ENCODE measurements around the gene TAGLN2.

The TAGLN2 gene

DNA sequence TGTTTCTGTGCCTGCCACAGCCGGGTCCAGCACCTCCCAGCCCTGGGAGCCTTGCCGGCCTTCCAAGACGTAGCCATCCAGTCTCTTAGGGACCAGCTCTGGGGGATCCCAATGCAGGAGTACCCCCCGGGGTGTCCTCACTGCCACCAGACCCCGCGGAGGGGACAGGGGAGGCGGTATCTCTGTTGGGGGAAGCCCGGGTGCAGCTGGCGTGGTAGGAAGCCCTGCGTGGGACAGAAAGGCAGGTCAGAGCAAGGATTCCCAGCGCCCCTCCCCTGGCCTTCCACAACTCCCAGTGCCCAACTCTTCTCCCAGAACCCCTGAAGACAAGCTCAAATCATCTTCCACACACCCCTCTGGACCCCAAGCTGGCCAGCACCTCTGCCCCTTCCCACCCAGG lies 4.9 kb upstream of the TAGLN2 start:
- TF ChIP-seq, protein P1, sequence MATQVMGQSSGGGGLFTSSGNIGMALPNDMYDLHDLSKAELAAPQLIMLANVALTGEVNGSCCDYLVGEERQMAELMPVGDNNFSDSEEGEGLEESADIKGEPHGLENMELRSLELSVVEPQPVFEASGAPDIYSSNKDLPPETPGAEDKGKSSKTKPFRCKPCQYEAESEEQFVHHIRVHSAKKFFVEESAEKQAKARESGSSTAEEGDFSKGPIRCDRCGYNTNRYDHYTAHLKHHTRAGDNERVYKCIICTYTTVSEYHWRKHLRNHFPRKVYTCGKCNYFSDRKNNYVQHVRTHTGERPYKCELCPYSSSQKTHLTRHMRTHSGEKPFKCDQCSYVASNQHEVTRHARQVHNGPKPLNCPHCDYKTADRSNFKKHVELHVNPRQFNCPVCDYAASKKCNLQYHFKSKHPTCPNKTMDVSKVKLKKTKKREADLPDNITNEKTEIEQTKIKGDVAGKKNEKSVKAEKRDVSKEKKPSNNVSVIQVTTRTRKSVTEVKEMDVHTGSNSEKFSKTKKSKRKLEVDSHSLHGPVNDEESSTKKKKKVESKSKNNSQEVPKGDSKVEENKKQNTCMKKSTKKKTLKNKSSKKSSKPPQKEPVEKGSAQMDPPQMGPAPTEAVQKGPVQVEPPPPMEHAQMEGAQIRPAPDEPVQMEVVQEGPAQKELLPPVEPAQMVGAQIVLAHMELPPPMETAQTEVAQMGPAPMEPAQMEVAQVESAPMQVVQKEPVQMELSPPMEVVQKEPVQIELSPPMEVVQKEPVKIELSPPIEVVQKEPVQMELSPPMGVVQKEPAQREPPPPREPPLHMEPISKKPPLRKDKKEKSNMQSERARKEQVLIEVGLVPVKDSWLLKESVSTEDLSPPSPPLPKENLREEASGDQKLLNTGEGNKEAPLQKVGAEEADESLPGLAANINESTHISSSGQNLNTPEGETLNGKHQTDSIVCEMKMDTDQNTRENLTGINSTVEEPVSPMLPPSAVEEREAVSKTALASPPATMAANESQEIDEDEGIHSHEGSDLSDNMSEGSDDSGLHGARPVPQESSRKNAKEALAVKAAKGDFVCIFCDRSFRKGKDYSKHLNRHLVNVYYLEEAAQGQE (IDR thresholded peaks at IDR 0.05; ENCODE audit: insufficient replicate concordance, low read depth): no peak
- TF ChIP-seq SPI1 (IDR thresholded peaks at IDR 0.05; ENCODE audit: borderline replicate concordance, low read depth) (no peak), GABPA (IDR thresholded peaks at IDR 0.05; ENCODE audit: low read depth) (no peak), POLR2AphosphoS5 (IDR thresholded peaks at IDR 0.05; ENCODE audit: low read depth) (no peak)
- TF ChIP-seq, protein P2, sequence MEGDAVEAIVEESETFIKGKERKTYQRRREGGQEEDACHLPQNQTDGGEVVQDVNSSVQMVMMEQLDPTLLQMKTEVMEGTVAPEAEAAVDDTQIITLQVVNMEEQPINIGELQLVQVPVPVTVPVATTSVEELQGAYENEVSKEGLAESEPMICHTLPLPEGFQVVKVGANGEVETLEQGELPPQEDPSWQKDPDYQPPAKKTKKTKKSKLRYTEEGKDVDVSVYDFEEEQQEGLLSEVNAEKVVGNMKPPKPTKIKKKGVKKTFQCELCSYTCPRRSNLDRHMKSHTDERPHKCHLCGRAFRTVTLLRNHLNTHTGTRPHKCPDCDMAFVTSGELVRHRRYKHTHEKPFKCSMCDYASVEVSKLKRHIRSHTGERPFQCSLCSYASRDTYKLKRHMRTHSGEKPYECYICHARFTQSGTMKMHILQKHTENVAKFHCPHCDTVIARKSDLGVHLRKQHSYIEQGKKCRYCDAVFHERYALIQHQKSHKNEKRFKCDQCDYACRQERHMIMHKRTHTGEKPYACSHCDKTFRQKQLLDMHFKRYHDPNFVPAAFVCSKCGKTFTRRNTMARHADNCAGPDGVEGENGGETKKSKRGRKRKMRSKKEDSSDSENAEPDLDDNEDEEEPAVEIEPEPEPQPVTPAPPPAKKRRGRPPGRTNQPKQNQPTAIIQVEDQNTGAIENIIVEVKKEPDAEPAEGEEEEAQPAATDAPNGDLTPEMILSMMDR (IDR thresholded peaks at IDR 0.05; ENCODE audit: insufficient read depth, low read length): no peak
- no peak overlapping the region for H3K27ac ChIP-seq (replicated peaks)
- no peaks in the 10 kb centered on the region for H3K27me3 ChIP-seq (ENCODE audit: insufficient read depth, poor library complexity, severe bottlenecking)
- no peak overlapping the region for H3K4me3 ChIP-seq (replicated peaks; ENCODE audit: insufficient read depth, low read length)
- DNase-seq (ENCODE audit: low read depth in 1 of 2, low spot score in 1 of 2): no peak

DNA sequence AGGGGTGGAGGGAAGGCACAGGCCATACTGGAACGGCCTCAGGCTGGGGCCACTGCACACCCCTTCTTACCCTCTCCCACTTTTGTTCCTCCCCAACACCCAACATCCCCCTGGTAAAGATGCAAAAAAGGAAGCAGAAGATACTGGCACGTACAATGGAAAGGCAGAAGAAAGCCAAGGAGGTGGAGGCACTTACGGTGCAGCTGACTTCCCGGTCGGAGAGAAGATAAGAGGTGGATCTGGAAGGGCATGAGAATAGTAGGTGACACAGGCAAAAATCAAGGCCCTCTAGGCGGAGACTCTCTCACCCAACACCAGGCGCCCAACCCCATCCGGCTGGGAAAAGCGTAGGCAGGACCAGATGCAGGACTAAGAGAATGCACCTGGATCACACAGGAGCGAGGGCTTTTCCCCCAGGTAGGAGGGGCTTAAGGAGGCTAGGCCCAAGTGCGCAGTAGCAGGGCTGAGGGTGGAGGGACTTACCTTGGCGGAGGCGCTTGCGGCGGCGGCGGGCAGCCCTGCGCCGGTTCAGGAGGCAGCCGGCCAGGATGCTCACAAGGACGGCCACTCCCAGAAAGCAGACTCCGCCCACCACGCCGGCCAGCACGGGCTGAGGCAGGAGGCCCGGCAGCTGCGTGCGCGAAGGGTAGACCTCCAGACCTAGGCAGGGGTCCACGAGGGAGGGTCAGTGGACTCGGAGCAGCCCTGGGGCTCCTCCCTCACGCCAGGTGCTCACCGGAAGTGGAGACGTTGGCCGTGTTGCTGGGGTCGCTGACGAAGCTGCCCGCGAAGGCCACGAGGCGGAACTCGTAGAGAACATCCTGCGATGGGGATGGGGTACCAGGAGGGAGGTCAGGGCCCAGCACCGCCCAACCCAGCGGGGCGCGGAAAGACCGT lies 4.1 kb upstream of the TAGLN2 start:
- TF ChIP-seq, protein P2 (IDR thresholded peaks at IDR 0.05; ENCODE audit: insufficient read depth, low read length): no peak
- TF ChIP-seq SPI1 (IDR thresholded peaks at IDR 0.05; ENCODE audit: borderline replicate concordance, low read depth) (no peak), POLR2AphosphoS5 (IDR thresholded peaks at IDR 0.05; ENCODE audit: low read depth) (no peak), GABPA (IDR thresholded peaks at IDR 0.05; ENCODE audit: low read depth) (no peak)
- TF ChIP-seq, protein P1 (IDR thresholded peaks at IDR 0.05; ENCODE audit: insufficient replicate concordance, low read depth): no peak
- H3K4me3 ChIP-seq (replicated peaks; ENCODE audit: insufficient read depth, low read length): no peak overlapping the region
- no peaks in the 10 kb centered on the region for H3K27me3 ChIP-seq (ENCODE audit: insufficient read depth, poor library complexity, severe bottlenecking)
- no peak overlapping the region for H3K27ac ChIP-seq (replicated peaks)
- no peak for DNase-seq (ENCODE audit: low read depth in 1 of 2, low spot score in 1 of 2)

DNA sequence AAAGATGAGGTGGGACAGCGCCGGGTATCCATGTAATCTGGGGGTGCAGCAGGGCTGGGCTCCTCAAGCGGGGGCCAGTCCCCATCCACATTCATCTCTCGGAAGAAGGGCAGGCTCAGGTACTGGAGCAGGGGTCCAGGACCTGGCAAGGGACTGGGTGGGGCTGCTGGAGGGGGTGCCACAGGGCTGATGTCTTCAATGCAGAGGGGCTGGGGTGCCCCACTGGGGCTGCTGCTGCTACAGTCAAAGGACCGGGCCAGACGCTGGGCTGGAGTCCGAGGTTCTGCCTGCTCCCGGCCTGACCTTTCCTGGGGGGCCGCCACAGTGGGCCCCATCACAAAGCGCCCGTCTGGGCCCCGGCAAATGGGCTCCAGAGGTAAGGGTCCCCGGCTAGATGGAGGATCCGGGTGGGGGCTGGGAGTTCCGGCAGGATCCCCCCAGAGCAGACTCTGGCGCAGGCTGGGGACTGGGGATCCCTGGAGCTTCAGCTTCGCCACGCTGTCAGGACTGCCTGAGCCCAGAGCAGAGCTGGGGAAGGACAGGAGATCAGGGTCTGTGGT lies 3.3 kb upstream of the TAGLN2 start:
- H3K4me3 ChIP-seq (replicated peaks; ENCODE audit: insufficient read depth, low read length): no peak overlapping the region
- H3K27me3 ChIP-seq (ENCODE audit: insufficient read depth, poor library complexity, severe bottlenecking): no peaks in the 10 kb centered on the region
- DNase-seq (ENCODE audit: low read depth in 1 of 2, low spot score in 1 of 2): no peak
- TF ChIP-seq, protein P2 (IDR thresholded peaks at IDR 0.05; ENCODE audit: insufficient read depth, low read length): no peak
- TF ChIP-seq GABPA (IDR thresholded peaks at IDR 0.05; ENCODE audit: low read depth) (no peak), SPI1 (IDR thresholded peaks at IDR 0.05; ENCODE audit: borderline replicate concordance, low read depth) (no peak), POLR2AphosphoS5 (IDR thresholded peaks at IDR 0.05; ENCODE audit: low read depth) (no peak)
- TF ChIP-seq, protein P1 (IDR thresholded peaks at IDR 0.05; ENCODE audit: insufficient replicate concordance, low read depth): no peak
- no peak overlapping the region for H3K27ac ChIP-seq (replicated peaks)
